BLaER1 treated with 17β-estradiol and CSF1 and Interleukin-3, amounts not matched to agents 10 nM and 100 nM (cell line): Measurements from ENCODE around the gene ZBED3.
A peak's percentile ranks its signal among the peaks of the same experiment; 100 is the strongest.

Experiments used
- H3K27ac ChIP-seq, 11 experiments: shearing (Covaris generic); formaldehyde crosslinking; 2 replicates each; pipeline ENCODE4 v1.8.1; 2022
- H3K27me3 ChIP-seq, 11 experiments: shearing (Covaris generic); formaldehyde crosslinking; 2 replicates each; pipeline ENCODE4 v1.8.1; 2022
- H3K36me3 ChIP-seq, 11 experiments: shearing (Covaris generic); formaldehyde crosslinking; 2 replicates each; pipeline ENCODE4 v1.8.1; 2022
- H3K4me1 ChIP-seq, 10 experiments: shearing (Covaris generic); formaldehyde crosslinking; 2 replicates each; pipeline ENCODE4 v1.8.1; 2022
- H3K4me2 ChIP-seq, 11 experiments: shearing (Covaris generic); formaldehyde crosslinking; 2 replicates each; pipeline ENCODE4 v1.8.1; 2022
- H3K4me3 ChIP-seq, 10 experiments: shearing (Covaris generic); formaldehyde crosslinking; 2 replicates each; pipeline ENCODE4 v1.8.1; 2022
- H3K9ac ChIP-seq, 11 experiments: shearing (Covaris generic); formaldehyde crosslinking; 2 replicates each; pipeline ENCODE4 v1.8.1; 2022
- H3K9me3 ChIP-seq, 11 experiments: shearing (Covaris generic); formaldehyde crosslinking; replicated peaks in 1 of 11; 2 replicates each; pipeline ENCODE4 v1.8.1; 2022
- H4K20me1 ChIP-seq, 11 experiments: shearing (Covaris generic); formaldehyde crosslinking; 2 replicates each; pipeline ENCODE4 v1.8.1; 2022
- Cebpa-rat ChIP-seq, 11 experiments: shearing (Covaris generic); IDR thresholded peaks; 2 replicates each; pipeline ENCODE4 v1.8.1; 2022

ZBED3 gene, protein sequence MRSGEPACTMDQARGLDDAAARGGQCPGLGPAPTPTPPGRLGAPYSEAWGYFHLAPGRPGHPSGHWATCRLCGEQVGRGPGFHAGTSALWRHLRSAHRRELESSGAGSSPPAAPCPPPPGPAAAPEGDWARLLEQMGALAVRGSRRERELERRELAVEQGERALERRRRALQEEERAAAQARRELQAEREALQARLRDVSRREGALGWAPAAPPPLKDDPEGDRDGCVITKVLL

DNA sequence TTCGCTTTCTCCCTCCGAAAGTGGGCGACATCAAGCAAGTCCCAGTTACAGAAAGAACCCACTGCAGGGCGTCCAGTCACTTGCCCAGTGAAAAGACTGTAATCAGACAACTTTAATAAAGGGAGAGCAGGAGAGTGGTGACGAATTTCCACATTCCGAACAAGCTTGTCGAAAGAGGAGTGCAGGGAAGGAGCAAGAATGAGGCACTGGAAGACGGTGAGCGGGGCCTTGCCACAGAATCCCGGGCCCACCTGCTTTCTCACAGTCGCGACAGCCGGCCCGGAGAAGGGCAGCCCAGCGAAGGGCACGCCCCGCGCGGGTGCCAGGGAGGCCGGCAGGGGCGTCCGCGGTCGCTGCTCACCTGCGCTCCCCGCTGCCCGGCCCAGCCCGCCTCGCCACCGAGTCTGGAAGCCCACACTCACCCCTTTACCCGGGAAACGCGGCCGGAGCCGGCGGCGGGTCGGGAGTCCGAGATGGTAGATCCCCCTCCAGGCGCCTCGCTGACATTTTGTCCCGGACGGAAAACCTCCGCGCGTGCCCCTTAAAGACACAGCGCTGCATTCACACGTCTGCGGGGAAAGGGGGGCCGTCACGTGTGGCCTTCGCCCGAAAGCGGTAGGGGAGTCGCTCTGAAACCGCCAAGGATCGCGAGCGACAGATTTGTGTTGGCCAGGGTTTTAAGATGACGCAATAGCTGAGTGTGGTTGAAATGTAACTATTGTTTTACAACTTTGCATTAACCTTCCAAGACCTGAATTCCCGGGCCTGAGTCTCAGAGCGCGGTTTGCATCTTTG, at the start of gene ZBED3:
ZBED3 (minus strand) TSS at position 597 of the 795 bp plus-strand sequence. CDS start 9,407 bp downstream, outside the sequence.
- Histone ChIP-seq H3K9ac (peak within 1 kb of the TSS; percentile 90 to 99 (median 95)), H3K27ac (peak within 1 kb of the TSS; percentile 81 to 98 (median 95)), H3K4me1 (peaks cover 14 to 32% (median 21%) of the 10 kb centered on the region in 10 experiments), H3K4me2 (peak within 1 kb of the TSS; percentile 77 to 96 (median 86)), H3K4me3 (peak within 1 kb of the TSS; percentile 70 to 91 (median 83)), H3K27me3 (no peaks in the 10 kb centered on the region), H4K20me1 (no peaks in the 10 kb centered on the region), H3K9me3 (peaks cover 0 to 24% (median 4%) of the 10 kb centered on the region in 11 experiments; a peak in 9 of 22 replicates), H3K36me3 (peaks cover 3 to 23% (median 17%) of the 10 kb centered on the region in 11 experiments; a peak in 17 of 22 replicates)
- peak; percentile 48 to 98 (median 85); a peak in 18 of 22 replicates for TF ChIP-seq Cebpa-rat (IDR thresholded peaks at IDR 0.05)

DNA sequence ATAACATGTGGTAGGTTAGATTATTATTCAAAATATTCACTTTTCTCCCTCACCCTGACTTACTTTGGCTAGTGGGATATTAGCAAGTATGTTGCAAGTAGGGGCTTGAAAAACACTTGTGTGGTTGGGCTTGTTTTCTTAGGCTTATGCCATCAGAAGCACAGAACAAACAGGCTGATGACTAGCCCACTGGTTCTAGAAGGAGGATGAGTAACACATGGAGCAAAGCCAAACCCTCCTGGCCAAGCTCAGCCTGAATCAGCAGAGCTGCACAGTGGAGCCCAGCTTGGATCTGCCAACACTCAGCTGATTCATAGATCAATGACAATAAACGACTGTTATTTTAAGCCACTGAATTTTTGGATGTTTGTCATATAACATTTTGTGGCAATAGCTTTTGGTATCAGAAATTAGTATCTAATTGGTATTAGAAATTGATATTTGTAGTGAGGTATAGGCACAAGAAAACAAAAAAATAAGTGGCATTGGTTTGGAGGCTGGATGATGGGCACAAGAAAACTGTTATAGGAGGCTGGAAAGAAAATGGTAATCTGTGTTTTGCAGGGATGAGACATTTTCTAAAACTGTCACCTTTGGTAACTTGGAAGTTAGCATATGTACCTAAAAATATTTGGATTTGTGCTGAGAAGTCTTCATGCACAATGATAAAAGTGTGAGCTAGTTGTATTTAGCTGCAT, 46.1 kb upstream of the ZBED3 start:
- Histone ChIP-seq H3K4me3 (no peak overlapping the region), H3K9ac (no peak overlapping the region), H3K4me1 (peaks cover 0 to 24% (median 0%) of the 10 kb centered on the region in 10 experiments; a peak in 4 of 20 replicates), H3K4me2 (no peak overlapping the region), H3K27me3 (no peaks in the 10 kb centered on the region), H3K36me3 (peaks cover 0 to 3% (median 0%) of the 10 kb centered on the region in 11 experiments; a peak in 1 of 22 replicates), H3K9me3 (no peaks in the 10 kb centered on the region), H3K27ac (no peak overlapping the region), H4K20me1 (no peaks in the 10 kb centered on the region)
- TF ChIP-seq Cebpa-rat (IDR thresholded peaks at IDR 0.05), result no peak

DNA sequence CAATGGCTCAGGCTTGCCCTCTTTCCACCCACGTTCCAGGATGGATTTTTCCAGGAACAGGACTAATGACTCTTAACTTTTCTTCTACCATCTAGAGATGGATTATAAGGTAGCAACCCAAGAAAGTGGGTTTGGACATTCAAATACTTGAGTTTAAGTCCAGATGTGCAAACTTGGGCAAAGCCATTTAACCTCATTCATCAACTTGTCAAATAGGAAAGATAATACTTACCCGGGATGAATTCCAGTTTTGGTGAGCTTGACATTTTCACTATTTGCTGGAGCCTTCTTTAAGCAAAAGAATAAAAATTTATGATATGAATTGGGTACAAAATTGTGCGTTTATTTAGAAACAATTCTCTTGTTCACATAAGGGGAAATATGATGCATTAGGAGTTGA, 44.3 kb upstream of the ZBED3 start:
- TF ChIP-seq Cebpa-rat (IDR thresholded peaks at IDR 0.05), result no peak
- no peak overlapping the region for H3K4me3 ChIP-seq

DNA sequence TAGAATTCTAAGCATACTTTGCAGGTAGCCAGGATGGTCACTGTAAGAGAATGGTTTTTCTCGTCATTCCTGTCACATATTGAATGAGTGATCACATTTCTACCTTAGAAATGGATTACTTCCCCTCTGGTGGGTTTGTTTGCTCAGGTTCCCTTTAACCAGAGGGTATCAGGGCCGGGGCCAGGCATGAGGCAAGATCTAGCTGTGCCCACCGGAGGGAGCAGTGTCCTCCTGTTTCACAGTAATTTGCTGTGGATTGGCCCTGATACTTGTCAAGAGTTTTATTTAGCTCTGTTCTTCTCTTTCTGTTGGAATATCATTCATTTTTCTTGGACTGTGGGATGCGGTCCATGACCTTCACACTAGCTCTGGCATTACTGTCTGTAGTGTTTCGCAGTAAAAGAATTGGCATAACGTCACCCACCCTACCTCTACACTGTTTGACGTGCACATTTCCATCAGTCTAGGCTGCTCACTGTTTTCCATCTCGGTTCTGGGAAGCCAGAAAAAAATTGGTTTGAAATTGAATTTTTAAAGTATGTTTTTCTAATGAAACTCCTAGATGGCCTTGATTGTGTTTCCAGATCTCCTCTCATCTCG, 42.4 kb upstream of the ZBED3 start:
- H4K20me1 ChIP-seq, result no peaks in the 10 kb centered on the region
- peaks cover 0 to 6% (median 0%) of the 10 kb centered on the region in 10 experiments; a peak in 2 of 20 replicates for H3K4me1 ChIP-seq
- peaks cover 0 to 11% (median 0%) of the 10 kb centered on the region in 11 experiments; a peak in 3 of 22 replicates for H3K36me3 ChIP-seq
- no peaks in the 10 kb centered on the region for H3K9me3 ChIP-seq
- H3K4me3 ChIP-seq, result no peak overlapping the region
- H3K27ac ChIP-seq, result no peak overlapping the region
- H3K9ac ChIP-seq, result no peak overlapping the region
- H3K27me3 ChIP-seq, result no peaks in the 10 kb centered on the region
- no peak for TF ChIP-seq Cebpa-rat (IDR thresholded peaks at IDR 0.05)
- no peak overlapping the region for H3K4me2 ChIP-seq

More for the DNA sequence above, 44.3 kb upstream of the ZBED3 start:
- H3K9ac ChIP-seq, result no peak overlapping the region
- no peaks in the 10 kb centered on the region for H4K20me1 ChIP-seq
- H3K27ac ChIP-seq, result no peak overlapping the region
- peaks cover 0 to 18% (median 0%) of the 10 kb centered on the region in 10 experiments; a peak in 4 of 20 replicates for H3K4me1 ChIP-seq
- H3K27me3 ChIP-seq, result no peaks in the 10 kb centered on the region
- H3K4me2 ChIP-seq, result no peak overlapping the region
- no peaks in the 10 kb centered on the region for H3K9me3 ChIP-seq
- peaks cover 0 to 7% (median 0%) of the 10 kb centered on the region in 11 experiments; a peak in 1 of 22 replicates for H3K36me3 ChIP-seq

DNA sequence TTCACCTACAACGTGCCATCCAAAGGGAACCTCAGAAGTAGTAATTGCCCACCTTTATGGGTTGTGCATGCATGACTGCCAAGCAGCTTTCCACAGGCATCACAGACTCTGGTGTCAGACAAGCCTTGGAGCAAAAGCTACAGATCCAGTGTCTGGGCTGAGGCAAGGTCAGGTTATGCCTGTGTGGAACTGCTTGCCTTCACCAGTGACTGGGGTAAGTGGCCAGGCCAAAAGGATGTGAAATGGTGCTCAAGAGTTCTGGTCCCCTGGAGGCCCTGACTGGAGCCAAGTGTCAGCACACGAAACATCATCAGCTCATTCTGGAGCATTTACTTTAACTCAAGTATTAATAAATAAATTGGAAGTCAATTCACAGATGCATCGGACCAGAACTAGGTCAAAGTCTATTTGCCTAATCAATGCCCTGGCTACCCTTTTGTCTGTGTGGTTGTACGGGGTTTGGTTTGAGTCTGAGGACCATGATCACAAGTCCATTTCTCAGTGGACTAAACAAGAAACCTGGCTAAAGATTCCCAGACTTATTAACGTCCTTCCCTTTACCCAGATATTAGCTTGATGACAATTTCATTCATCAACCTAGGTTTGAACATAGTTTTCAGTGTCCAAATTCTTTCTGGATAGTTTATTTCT, 41.5 kb upstream of the ZBED3 start:
- no peak overlapping the region for H3K27ac ChIP-seq
- no peaks in the 10 kb centered on the region for H3K27me3 ChIP-seq
- no peaks in the 10 kb centered on the region for H4K20me1 ChIP-seq
- peaks cover 0 to 21% (median 0%) of the 10 kb centered on the region in 11 experiments; a peak in 6 of 22 replicates for H3K36me3 ChIP-seq
- peaks cover 0 to 8% (median 0%) of the 10 kb centered on the region in 11 experiments; a peak in 6 of 22 replicates for H3K9me3 ChIP-seq
- H3K4me1 ChIP-seq, result peaks cover 0 to 6% (median 0%) of the 10 kb centered on the region in 10 experiments; a peak in 2 of 20 replicates
- no peak overlapping the region for H3K4me3 ChIP-seq
- no peak overlapping the region for H3K4me2 ChIP-seq
- no peak overlapping the region for H3K9ac ChIP-seq
- TF ChIP-seq Cebpa-rat (IDR thresholded peaks at IDR 0.05), result no peak

DNA sequence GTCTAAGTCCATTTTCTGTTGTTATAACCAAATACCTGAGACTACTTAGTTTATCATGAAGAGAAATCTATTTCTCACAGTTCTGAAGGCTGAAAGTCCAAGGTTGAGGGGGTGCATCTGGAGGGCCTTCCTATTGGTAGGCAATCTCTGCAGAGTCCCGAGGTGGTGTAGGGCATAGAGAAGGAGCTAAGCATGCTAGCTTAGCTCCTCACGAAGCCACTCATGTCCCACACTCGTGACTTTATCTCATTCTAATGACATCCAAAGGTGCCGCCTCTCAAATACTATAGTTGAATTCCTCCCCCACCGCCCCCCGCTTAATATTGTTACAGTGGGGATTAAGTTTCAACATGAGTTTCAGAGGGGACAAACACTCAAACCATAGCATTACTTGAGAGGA, 36.0 kb upstream of the ZBED3 start:
- Histone ChIP-seq H3K4me1 (no peaks in the 10 kb centered on the region), H3K9me3 (peaks cover 0 to 21% (median 0%) of the 10 kb centered on the region in 11 experiments; a peak in 8 of 22 replicates), H3K27ac (no peak overlapping the region), H3K9ac (no peak overlapping the region), H4K20me1 (no peaks in the 10 kb centered on the region), H3K4me2 (no peak overlapping the region), H3K36me3 (peaks cover 0 to 43% (median 7%) of the 10 kb centered on the region in 11 experiments; a peak in 12 of 22 replicates), H3K4me3 (no peak overlapping the region), H3K27me3 (no peaks in the 10 kb centered on the region)
- TF ChIP-seq Cebpa-rat (IDR thresholded peaks at IDR 0.05), result no peak

DNA sequence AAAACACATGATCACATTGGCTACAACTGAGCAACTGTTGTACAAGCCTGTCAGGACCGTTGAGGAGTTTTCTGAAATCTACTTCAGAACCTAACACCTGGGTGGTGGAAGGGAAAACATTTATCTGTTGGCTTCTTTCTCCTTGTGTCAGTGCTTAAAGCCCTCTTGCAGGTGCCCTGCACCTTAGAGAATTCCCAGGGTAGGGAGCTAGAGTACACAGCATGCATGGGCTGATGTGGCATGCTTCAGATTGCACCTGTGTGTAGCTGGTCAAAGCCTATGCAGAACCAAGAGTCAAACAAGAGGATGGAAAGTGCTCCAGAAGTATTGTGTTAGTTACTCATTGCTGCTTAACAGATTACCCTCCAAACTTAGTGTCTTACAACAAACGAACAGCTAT, 33.6 kb upstream of the ZBED3 start:
- Histone ChIP-seq H3K36me3 (peaks cover 0 to 36% (median 7%) of the 10 kb centered on the region in 11 experiments; a peak in 12 of 22 replicates), H3K4me1 (peaks cover 0 to 15% (median 0%) of the 10 kb centered on the region in 10 experiments; a peak in 7 of 20 replicates), H3K9me3 (peaks cover 0 to 21% (median 0%) of the 10 kb centered on the region in 11 experiments; a peak in 8 of 22 replicates), H3K9ac (no peak overlapping the region), H3K4me2 (no peak overlapping the region), H3K27ac (no peak overlapping the region), H3K27me3 (no peaks in the 10 kb centered on the region), H3K4me3 (no peak overlapping the region), H4K20me1 (no peaks in the 10 kb centered on the region)
- no peak for TF ChIP-seq Cebpa-rat (IDR thresholded peaks at IDR 0.05)

DNA sequence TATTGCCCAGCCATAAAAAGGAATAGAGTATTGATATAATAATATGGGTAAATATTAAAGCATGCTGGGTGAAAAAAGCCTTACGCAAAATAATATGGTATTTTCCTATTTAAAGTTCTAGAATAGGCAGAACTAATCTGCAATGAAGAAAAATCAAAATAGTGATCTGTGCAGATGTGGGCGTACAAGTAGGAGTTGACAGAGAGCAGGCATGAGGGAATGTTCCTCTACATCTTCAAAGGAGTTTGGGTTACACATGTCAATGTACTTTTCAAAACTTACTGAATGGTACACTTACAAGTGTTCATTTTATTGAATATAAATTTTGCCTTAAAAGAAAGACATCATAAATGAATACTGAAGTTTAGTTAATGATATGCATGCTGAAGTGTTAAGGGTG, 33.0 kb upstream of the ZBED3 start:
- H3K36me3 ChIP-seq, result peaks cover 0 to 36% (median 7%) of the 10 kb centered on the region in 11 experiments; a peak in 12 of 22 replicates
- no peak overlapping the region for H3K27ac ChIP-seq
- H3K27me3 ChIP-seq, result no peaks in the 10 kb centered on the region
- no peak overlapping the region for H3K9ac ChIP-seq
- H3K4me1 ChIP-seq, result peaks cover 0 to 15% (median 0%) of the 10 kb centered on the region in 10 experiments; a peak in 7 of 20 replicates
- peaks cover 0 to 21% (median 0%) of the 10 kb centered on the region in 11 experiments; a peak in 8 of 22 replicates for H3K9me3 ChIP-seq
- H3K4me3 ChIP-seq, result no peak overlapping the region
- no peaks in the 10 kb centered on the region for H4K20me1 ChIP-seq
- no peak overlapping the region for H3K4me2 ChIP-seq
- no peak for TF ChIP-seq Cebpa-rat (IDR thresholded peaks at IDR 0.05)
